ENCODE data around the gene WDSUB1. TPM values are rescaled to one million over a fixed set of nuclear protein-coding genes. Genes with fewer than 3 reads are reported as not detected.

Gene WDSUB1
- total RNA-seq, 1 experiment from 2014 or later = 7.8 TPM

DNA sequence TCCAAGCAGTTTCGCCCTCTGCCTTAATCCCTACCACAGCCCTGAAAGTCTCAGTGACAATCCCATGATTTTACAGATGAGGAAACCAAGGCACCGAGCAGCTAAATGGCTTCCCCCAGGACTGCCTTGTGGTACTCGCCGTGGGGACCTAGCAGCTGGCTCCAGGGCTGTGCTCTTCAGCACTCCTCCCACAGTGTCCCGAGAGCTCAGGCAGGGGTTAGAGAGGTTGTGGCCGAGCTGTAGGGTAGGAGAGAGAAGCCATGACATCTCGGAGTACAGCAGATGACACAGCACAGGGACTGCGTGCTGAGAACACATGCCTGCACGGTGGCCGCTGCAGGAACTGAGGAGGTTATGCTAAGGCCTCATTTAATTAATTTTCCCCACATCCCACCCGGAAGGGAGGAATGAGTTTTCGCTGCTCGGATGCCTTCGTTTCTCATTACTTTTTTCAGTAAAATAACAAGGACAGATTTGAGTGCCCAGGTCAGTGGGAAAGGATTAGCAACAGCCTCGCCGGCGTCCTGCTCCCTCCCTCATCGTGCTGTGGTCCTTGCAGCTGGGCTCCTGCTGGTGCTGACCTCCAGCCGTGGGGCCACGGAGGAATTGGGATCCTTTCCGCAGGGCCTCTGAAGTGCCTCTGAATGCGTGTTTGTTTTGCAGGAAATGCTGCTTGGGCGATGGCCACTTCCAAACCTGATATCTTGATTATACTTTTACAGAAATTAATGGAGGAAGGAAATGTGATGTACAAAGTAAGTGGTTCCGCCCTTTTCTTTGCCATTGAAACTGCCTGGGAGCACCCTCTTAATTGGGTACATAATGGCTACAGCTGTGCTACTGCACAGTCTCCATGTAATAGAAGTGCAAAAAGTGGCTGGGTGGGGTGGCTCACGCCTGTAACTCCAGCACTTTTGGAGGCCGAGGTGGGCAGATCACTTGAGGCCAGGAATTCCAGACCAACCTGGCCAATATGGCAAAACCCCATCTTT, 61.2 kb downstream of the WDSUB1 start:
- DNase-seq (ENCODE audit: low read depth) = no peak

DNA sequence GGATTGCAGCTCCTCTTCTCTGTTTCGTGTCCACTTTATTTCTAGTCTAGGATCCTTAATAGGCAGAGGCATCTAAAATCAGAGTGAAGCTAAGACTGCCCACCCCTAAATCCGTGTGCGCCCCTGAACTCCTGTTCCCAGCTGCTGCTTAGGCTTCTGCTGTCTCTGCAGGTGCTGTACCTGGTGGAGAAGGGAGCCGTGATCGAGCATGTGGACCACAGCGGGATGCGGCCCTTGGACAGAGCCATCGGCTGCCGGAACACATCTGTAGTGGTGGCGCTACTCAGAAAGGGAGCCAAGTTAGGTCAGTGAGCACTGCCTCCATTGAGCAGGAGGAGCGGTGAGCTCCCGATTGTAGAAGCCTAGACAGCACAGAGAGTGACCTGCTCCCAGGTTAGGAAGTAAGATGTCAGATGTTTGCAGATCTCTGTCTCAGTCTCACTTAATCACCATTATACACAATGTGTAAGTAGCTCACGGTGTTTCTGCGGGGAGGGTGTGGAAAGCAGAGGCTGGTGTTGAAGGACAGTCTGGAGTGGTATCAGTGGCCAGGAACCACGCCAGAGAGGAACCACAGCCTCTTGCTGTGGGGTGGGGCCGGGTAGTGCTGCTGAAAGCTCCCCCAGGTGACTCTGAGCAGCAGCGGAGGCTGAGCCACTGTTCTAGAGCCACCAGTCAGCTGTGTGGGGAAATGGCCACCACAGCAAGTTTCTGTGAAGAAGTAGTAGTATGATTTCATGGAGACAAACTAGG, 62.3 kb downstream of the WDSUB1 start:
- DNase-seq (ENCODE audit: low read depth) = no peak

DNA sequence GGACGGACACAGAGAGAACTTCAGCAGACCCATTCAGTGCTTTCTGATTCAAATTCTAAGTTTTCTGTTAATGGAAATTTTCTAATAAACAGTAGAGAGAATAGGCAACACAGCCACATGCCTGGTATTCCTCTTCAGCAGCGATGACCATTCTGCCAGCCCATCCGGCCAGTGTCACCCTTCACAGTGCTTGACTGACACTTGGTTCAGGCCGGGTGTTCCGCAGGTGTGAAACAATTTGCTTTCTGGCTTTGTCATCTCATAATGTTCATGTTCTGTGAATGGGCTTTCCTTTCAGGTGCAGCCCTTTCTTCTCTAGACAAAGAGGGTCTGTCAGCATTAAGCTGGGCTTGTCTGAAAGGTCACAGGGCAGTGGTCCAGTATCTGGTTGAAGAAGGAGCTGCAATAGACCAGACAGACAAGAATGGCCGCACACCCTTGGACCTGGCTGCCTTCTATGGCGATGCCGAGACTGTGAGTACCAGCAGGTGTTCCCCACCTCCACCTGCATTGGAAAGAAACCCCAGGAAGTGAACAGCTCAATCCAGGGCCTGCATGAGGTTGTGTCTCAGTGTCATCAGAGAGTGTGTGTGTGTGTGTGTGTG, 67.0 kb downstream of the WDSUB1 start:
- no peak for DNase-seq (ENCODE audit: low read depth)

DNA sequence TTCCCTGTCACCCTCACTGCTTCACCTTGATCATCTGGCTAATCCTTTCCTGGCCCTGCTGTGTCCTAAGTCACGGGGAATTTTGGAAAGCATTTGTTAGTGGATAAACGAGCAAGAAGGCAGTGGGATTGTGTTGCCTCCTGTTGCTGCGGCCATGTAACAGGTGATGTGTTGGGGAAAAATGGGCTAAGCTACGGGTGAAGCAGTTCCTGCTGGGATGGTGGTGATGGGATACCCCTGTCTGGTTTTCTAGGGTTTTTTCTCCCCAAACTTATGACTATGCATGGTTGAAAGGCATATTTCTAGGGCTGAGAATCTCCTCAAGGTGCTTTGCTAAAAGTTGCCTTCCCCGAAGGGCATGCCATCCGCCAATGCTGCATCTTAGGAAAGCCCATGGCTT, 68.1 kb downstream of the WDSUB1 start:
- DNase-seq (ENCODE audit: low read depth) = no peak

GRCh38 chr2:159217676-159218075, 68.8 kb downstream of the WDSUB1 start:
- no peak for DNase-seq (ENCODE audit: low read depth)

- no peak for DNase-seq (ENCODE audit: low read depth)
Measured at GRCh38 chr2:159215116-159215515, 71.4 kb downstream of the WDSUB1 start.

GRCh38 chr2:159214325-159214865, 72.1 kb downstream of the WDSUB1 start:
- DNase-seq (ENCODE audit: low read depth) = no peak

GRCh38 chr2:159213296-159213695, 73.2 kb downstream of the WDSUB1 start:
- no peak for DNase-seq (ENCODE audit: low read depth)

DNA sequence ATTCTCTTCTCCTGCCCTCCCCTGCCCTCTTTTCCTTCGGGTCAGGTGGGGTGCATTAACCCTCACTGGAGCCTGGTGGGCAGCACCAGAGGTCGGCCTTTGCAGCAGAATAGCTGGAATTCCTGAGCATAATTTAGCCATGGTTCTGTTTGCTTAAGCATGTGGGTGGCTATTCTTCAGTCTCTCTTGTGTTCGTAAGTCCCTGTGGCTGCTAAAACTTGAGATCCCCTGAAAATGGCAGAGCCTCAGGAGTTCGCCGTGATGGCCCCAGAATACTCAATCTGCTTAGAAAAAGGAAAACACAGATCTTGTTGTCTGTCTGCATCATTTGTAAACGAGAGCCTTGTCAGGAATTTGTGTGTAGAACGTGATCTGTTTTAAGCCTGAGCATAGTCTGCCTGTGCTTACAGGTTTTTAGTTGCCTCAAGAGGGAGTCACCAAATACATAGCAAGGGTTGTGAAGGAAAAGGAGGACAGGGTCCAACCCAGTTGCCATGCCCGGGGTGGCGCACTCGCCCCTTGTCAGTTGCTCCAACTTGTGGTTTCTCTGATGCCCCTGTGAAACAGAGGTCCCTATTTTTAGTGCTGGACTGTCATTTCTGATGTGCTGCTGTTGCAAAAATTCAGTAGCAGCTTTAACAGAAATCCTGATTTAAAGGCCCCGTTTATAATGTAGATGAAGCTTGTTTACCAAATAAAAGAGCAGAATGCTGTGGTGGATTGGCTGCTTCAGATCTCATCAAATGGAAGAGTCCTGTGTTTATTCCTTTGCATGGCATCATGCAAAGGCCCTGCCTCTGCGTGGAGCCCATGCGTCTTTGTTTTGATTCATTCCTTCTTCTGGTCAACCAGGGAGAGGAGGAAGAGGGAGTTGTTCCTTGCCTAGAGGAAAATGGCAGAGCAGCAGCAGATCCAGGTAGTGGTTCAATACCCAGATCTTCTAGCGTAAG, 74.8 kb downstream of the WDSUB1 start:
- DNase-seq (ENCODE audit: low read depth) = no peak

DNA sequence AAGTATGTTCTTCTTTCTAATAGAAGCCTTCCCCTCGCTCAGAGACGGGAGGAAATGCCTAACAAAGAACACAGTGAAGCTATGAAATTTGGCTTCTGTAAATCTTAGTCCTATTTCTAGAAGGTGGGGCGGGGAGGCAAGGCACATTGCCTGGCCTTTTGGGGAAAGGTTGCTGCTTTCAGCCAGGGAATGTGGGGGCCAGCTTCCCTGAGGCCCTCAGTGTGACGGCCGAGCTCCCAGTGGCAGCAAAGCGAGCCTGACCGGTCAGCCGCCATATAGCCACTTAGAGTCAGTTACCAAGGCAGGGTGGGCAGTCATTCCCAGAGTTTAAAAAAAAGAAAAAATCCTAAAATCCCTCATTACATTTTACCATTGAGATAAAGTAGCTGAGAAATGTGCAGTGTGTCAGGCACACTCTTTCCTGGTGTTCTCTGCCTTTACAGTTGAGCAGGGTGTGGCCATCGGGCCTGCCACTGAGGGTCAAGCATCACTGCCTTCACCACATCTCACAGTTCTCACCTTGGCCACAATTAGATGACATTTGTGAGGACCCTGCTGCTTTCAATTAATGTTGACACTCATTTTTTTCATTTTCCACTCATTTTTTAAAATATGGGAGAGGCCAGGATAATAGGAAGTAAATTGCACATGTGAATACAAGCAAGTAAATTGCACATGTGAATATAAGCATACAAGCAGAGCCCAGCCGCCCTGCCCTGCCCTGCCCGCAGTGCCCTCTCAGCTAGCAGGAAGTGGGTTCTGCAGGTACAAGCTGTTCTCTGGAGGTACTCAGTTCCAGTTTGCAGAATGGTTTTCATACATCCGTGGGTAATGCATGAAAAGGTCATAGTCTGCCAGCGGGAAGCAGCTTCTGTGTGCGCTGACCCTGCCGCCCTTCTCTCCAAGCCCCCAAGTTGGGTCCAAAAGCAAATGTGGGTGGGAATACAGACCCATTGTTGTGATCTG, 76.9 kb downstream of the WDSUB1 start:
- no peak for DNase-seq (ENCODE audit: low read depth)

DNA sequence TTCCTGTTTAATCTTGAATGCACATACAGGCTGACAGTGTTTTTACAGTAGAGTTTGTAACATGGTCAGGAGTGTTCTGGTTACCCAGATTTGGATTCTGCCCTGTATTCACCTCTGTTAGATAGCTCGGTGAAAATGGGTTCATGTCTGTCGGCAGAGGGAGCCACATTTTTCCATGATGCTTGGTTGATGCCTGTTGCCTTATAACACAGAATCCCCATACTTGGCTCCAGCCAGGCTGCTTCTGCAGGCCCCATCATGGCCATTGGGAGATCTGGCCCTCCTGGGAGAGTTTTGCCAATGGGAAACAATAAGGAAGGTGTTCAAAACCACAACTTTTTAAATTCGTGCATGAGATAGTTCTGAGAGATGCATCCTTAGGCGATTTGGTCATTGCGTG, 78.1 kb downstream of the WDSUB1 start:
- no peak for DNase-seq (ENCODE audit: low read depth)

DNA sequence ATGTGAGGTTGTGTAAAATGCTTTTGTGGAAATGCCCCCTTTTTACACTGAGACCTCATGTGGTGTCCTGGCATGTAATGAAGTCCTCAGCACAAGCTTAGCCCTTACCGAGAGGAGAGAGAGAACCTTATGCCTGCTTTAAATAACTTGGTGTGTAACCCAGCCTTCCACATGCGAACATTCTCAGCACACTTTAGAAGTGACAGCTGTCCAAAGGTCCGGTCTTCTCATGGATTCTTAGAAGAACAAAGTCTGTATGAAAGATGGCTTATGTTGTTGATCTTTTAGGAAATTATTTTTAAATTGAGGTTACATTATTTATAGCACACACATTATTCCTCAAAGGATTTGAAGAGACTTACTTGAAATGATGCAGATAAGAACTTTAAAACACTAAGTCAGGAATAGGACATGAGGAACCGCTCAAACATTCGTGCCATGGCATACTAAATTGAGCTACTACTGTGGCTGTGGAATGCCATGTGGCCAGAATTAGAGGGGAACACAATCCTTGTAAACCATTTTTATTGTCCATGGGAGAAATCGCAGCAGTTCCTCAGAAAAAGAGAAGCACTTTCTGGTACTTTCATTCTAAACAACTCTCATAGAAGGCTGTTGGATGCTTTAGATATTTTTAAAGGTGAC, 79.6 kb downstream of the WDSUB1 start:
- DNase-seq (ENCODE audit: low read depth) = no peak

DNA sequence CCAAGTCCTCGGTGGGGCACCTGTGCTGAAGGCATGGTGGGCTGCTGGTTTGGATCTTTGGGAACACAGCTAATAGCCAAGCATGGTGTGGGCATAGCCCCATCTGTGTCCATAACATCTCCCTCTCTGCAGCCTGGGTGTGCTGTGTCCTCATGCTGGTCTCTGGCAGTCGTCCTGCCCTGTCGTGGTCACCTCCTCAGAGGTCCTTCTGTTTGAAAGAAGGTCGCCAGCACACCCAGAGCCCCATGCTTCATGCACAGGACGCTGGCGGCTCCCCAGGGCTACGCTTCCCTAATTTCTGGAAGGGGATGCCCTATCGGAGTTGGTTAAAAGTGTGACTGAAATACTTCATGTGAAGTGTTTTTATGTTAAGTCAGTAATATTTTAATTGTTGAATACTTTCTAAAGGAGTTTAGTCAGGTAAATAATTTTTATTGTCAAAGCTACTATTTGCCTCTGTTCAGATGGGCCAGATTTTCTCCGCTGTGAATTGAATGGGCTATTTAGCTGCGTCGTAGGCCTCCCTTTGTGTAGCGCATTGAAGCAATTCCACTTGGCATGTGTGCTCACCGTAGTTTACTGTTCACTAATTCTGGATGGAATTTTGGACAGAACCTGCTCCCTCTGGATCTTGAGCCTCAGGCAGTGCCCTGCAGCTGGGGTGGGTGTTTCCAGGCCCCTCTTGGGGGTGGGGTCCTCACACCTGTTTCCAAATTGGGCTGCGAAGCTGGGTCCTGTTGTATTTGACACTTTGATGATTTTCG, 81.9 kb downstream of the WDSUB1 start:
- no peak for DNase-seq (ENCODE audit: low read depth)

DNA sequence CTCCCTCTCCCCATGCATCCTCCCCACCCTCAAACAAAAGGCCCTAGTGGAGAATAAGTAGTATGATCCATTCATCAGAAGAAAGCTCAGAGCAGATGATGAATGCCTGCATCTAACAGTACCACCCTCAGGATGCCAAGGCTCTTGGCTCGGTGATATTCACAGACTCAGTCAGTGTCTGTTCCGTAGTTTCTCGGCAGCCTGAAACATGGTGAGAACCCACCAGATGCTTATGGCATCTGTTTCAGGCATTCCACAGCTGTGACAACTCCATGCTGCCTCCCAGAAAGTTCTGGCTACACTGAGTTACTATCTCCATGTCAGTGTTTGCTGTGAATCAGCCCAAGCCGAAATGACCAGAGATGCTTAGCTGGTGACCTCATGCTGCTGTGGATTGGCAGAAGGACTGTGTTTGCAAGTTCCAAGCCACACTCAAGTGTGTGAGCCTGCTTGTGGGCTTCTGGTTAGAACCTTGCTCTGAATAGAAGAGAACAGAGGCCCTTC, 83.9 kb downstream of the WDSUB1 start:
- peak; percentile 96 for DNase-seq (ENCODE audit: low read depth)

DNA sequence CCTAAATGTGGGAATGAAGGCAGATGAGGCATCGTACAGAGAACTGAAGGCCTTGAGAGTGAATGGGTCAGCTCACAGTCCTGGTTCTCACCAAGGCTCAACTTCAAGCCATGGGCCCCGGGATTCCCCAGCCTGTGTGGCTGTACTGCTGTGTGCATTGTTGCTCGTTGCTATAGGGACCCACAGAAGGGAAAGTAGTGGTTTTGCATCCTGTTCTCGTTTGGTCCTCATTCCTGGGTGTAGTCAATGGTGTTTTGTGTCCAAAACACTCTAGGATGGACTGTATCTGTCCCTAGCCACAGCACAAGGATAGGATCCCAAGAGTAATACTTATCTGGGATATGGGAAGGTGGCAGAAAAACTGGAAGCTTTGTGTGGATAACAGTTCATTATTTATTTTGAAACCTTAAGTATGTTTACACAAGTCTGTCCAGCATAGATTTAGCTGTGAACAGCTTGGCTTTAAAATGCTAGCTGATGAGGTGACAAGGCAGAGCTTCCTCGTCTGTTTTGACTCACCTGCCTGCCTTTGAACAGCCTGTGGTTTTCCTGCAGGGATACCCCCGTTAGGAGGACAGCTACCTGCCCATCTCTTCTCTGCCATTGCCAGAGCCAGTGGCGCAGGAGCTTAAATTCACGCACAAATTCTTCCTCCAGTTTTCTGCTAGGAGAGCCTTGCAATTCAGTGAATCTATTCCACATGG, 85.0 kb downstream of the WDSUB1 start:
- peak; percentile 69 for DNase-seq (ENCODE audit: low read depth)

DNA sequence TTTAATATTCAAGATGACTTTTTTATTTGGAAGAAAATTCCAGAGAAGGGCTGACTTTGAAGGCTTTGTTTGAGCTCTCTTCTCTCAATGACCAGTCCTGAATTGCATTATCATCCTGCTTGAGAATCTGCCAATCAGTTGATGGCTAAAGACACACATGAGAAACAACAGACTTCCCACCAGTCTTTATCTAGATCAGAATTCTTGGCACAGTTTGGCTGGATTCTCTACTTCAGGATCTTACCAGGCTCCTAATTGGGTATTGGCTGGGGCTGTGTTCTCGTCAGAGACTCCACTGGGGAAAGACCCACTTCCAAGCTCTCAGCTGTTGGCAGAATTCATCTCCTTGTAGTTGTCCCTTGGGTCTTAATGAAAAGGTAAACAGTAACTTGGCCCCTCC, 86.0 kb downstream of the WDSUB1 start:
- no peak for DNase-seq (ENCODE audit: low read depth)

DNA sequence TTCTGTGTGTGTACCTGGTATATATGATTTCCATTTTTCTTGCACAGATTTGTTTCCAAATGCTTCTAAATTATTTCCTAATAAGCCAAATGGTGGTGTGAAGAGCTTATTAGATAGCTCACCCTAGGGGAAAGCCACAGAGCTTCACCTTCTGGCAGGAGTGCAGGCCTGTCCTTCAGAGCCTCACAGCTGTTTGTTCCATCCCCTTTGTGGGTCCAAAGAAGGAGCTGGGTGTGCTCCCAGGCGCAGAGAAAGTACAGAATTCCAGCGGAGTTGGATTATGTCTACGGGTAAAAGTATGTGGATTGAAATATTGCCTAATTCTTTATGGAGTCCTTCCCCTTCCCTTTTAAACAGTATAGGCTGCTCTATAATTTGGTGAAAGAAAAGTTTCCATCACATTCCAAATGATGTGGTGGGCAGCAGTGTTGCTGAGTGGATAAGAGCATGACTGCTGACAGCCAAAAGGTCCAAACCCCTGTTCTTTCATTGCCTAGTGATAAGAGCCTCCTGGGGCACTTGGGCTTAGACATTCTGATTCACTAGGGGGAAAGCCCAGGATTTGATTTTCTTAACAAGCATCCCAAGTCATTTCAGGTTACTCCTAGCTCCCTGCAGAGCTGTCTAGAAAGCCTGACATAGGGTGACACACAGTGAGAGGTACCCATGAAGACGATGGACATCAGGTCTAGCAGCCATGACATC, 86.6 kb downstream of the WDSUB1 start:
- no peak for DNase-seq (ENCODE audit: low read depth)

Data from Daoy (cell line).